Measurements from ENCODE around the gene SORCS2. TPM values are rescaled to one million over a fixed set of nuclear protein-coding genes. Genes with fewer than 3 reads are reported as not detected.

SORCS2 gene
- total and polyA plus RNA-seq, 12 donors, result 0.25 to 5.4 (median 2.2) TPM

GRCh38 chr4:7334521-7335275 lies 142.4 kb downstream of the SORCS2 start:
- Histone ChIP-seq H3K27me3 (no peaks in the 10 kb centered on the region), H3K4me3 (no peak overlapping the region), H3K9me3 (peaks cover 0 to 6% (median 0%) of the 10 kb centered on the region in 11 donors), H3K27ac (no peak overlapping the region), H3K4me1 (peaks cover 0 to 28% (median 0%) of the 10 kb centered on the region in 9 donors), H3K36me3 (no peaks in the 10 kb centered on the region)
- TF ChIP-seq, protein P1, sequence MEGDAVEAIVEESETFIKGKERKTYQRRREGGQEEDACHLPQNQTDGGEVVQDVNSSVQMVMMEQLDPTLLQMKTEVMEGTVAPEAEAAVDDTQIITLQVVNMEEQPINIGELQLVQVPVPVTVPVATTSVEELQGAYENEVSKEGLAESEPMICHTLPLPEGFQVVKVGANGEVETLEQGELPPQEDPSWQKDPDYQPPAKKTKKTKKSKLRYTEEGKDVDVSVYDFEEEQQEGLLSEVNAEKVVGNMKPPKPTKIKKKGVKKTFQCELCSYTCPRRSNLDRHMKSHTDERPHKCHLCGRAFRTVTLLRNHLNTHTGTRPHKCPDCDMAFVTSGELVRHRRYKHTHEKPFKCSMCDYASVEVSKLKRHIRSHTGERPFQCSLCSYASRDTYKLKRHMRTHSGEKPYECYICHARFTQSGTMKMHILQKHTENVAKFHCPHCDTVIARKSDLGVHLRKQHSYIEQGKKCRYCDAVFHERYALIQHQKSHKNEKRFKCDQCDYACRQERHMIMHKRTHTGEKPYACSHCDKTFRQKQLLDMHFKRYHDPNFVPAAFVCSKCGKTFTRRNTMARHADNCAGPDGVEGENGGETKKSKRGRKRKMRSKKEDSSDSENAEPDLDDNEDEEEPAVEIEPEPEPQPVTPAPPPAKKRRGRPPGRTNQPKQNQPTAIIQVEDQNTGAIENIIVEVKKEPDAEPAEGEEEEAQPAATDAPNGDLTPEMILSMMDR (IDR thresholded peaks at IDR 0.05), result no peak
- ATAC-seq, result no peak
- intact Hi-C loops (cut with DNase I), result loop anchor here in 2 of 10 donors (2.0 to 10.0 kb wide), 2 partner anchors 142 to 380 kb away; partner anchors contain the start of gene SORCS2 (in 1 of the 2)
- no peak for DNase-seq
- 85 to 91% methylated on average over 17 of the region's 17 CpGs for WGBS, 2 donors

- Histone ChIP-seq H3K27ac (no peak overlapping the region), H3K4me1 (peaks cover 0 to 28% (median 0%) of the 10 kb centered on the region in 9 donors), H3K4me3 (no peak overlapping the region), H3K27me3 (no peaks in the 10 kb centered on the region), H3K9me3 (peaks cover 0 to 6% (median 0%) of the 10 kb centered on the region in 11 donors), H3K36me3 (no peaks in the 10 kb centered on the region)
- TF ChIP-seq, protein P1 (IDR thresholded peaks at IDR 0.05), result peak; percentile 41 to 72 (median 63)
- 45 to 60% methylated on average over 24 of the region's 24 CpGs for WGBS, 2 donors
- intact Hi-C loops (cut with DNase I), result loop anchor here in 2 of 10 donors (2.0 to 10.0 kb wide), 2 partner anchors 143 to 379 kb away; partner anchors contain the start of gene SORCS2 (in 1 of the 2)
- ATAC-seq (peak in 7 of 8 donors; percentile 43 to 64 (median 55)), DNase-seq (peak; percentile 39 to 67)
Measured at GRCh38 chr4:7335344-7336066, 143.2 kb downstream of the SORCS2 start.

GRCh38 chr4:7336067-7336569 lies 143.8 kb downstream of the SORCS2 start:
- DNase-seq, result no peak
- WGBS, 2 donors, result 66 to 78% methylated on average over 15 to 17 of the region's 17 CpGs
- ATAC-seq, result no peak
- Histone ChIP-seq H3K27ac (no peak overlapping the region), H3K4me3 (no peak overlapping the region), H3K36me3 (no peaks in the 10 kb centered on the region), H3K27me3 (no peaks in the 10 kb centered on the region), H3K9me3 (peaks cover 0 to 6% (median 0%) of the 10 kb centered on the region in 11 donors), H3K4me1 (peaks cover 0 to 28% (median 0%) of the 10 kb centered on the region in 9 donors)
- intact Hi-C loops (cut with DNase I), result loop anchor here in 1 of 10 donors (10.0 kb wide), 1 partner anchor 379 kb away; no protein-coding TSS in a partner anchor
- TF ChIP-seq, protein P1 (IDR thresholded peaks at IDR 0.05), result peak in 1 of 9 donors; percentile 5

DNA sequence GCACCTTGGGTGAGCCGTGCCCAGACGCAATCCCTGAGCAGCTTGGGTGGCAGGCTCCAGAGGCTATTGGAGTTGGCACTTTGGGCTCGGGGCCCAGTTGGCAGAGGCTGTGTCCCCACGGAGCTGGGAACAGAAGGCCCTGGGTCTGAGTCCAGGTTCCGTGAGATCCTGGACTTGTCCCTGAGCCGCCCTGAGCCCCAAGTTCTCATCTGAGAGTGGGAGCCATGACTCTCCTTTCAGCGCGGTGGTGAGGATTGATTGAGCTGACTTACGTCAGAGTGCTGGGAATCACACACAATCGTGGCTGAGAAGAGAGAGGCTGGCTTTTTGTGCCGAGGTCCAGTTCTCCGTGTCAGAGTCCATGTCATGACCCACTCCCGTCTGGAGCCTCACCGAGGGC lies 144.4 kb downstream of the SORCS2 start:
- Histone ChIP-seq H3K27ac (no peak overlapping the region), H3K36me3 (no peaks in the 10 kb centered on the region), H3K9me3 (peaks cover 0 to 6% (median 0%) of the 10 kb centered on the region in 11 donors), H3K27me3 (no peaks in the 10 kb centered on the region), H3K4me3 (no peak overlapping the region), H3K4me1 (peaks cover 0 to 26% (median 0%) of the 10 kb centered on the region in 9 donors)
- intact Hi-C loops (cut with DNase I), result loop anchor here in 1 of 10 donors (10.0 kb wide), 1 partner anchor 378 kb away; no protein-coding TSS in a partner anchor
- WGBS, 2 donors, result 74 to 82% methylated on average over 14 of the region's 14 CpGs
- DNase-seq (no peak), ATAC-seq (no peak)
- TF ChIP-seq, protein P1 (IDR thresholded peaks at IDR 0.05), result no peak
